Thoracic aorta (tissue), 2 donors: Measurements from ENCODE around the gene SUSD5. TPM values are rescaled to one million over a fixed set of nuclear protein-coding genes. Genes with fewer than 3 reads are reported as not detected.

Source experiments
- ATAC-seq: fragments of 150-250 bp; one replicate; pipeline ENCODE4 v1.8.0; 2017; ENCODE audit warnings: low read depth; ENCODE audit not compliant: insufficient number of reproducible peaks, low FRiP score
- DNase-seq: peaks from one replicate; pipeline ENCODE4 v3.0.0-alpha.2; 2020; ENCODE audit warnings: low spot score
- H3K27ac ChIP-seq, 2 donors: fragments of 200-600 bp; sonication (generic); 1 replicate in 1 of 2; 2 replicates in 1 of 2; pipeline ENCODE4 v1.5.1; 2016; ENCODE audit warnings: mild to moderate bottlenecking in 2 of 2, moderate library complexity in 2 of 2
- H3K27me3 ChIP-seq: fragments of 200-600 bp; sonication (generic); replicated peaks from 2 replicates; pipeline ENCODE4 v1.6.0; 2016; ENCODE audit warnings: mild to moderate bottlenecking; ENCODE audit not compliant: insufficient read depth
- H3K36me3 ChIP-seq: fragments of 200-600 bp; sonication (generic); one replicate; pipeline ENCODE4 v1.5.1; 2016
- H3K4me1 ChIP-seq, 2 donors: fragments of 200-600 bp; sonication (generic); 1 replicate in 1 of 2; 2 replicates in 1 of 2; pipeline versions ENCODE4 v1.5.1 to v1.6.0; 2016; ENCODE audit warnings: low read depth in 2 of 2, mild to moderate bottlenecking in 1 of 2; ENCODE audit not compliant: control insufficient read depth in 1 of 2
- H3K4me3 ChIP-seq: fragments of 200-600 bp; sonication (generic); 2 replicates; pipeline ENCODE4 v1.5.1; 2016; ENCODE audit warnings: mild to moderate bottlenecking
- H3K9me3 ChIP-seq: fragments of 200-600 bp; sonication (generic); 2 replicates; pipeline ENCODE4 v1.5.1; 2016
- total RNA-seq, 2 donors: library from RNA; depleted of rRNA; stranded (reverse); fragments of >200 nt; gene quantifications; one replicate each; pipeline versions ENCODE4 v1.1.0 to v1.2.3, GENCODE V29; 2016
- TF ChIP-seq, protein P1 (sequence below): fragments of 200-600 bp; sonication (generic); IDR thresholded peaks from one replicate; pipeline ENCODE4 v1.5.1; 2019; ENCODE audit warnings: antibody characterized with exemption

SUSD5 gene
- total RNA-seq, 2 donors from 2014 or later, result 259 to 273 TPM

DNA sequence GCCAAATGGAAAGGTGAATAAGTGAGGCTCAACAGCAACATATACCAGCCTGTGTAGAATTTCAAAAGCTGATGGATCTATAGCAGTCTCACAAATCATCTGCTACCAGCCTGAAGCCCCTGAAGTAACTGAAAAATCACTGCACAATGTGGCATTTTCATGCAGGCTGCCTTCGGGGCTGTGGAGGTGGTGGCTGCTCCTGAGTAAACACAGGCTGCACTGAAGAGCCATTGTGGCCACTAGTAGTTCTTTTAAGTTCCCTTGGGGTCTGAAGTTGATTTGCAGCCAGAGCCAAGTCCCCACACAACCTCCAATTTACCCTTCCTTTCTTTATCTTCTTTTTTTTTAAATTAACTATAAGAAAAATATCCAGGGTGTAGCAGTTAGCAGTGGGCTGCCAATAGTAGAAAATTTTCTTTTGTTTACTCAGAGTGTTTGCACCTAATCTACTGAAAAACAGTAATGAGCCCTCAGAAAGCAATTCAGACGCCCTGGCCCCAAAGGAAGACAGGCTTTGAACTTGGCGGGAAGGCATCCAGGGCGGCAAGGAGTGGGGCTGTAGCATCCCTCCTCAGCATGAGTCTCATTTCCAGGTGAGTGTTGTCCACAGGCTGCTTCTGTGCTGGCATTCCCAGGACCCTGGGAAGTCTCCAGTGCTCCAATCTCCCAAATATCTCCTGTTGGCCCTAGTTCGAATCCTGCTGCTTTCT, 13.3 kb upstream of the SUSD5 start:
- Histone ChIP-seq H3K27ac (no peak overlapping the region), H3K4me3 (no peak overlapping the region), H3K36me3 (no peaks in the 10 kb centered on the region), H3K4me1 (no peaks in the 10 kb centered on the region), H3K27me3 (no peaks in the 10 kb centered on the region), H3K9me3 (no peaks in the 10 kb centered on the region)
- ATAC-seq, result no peak
- TF ChIP-seq, protein P1, sequence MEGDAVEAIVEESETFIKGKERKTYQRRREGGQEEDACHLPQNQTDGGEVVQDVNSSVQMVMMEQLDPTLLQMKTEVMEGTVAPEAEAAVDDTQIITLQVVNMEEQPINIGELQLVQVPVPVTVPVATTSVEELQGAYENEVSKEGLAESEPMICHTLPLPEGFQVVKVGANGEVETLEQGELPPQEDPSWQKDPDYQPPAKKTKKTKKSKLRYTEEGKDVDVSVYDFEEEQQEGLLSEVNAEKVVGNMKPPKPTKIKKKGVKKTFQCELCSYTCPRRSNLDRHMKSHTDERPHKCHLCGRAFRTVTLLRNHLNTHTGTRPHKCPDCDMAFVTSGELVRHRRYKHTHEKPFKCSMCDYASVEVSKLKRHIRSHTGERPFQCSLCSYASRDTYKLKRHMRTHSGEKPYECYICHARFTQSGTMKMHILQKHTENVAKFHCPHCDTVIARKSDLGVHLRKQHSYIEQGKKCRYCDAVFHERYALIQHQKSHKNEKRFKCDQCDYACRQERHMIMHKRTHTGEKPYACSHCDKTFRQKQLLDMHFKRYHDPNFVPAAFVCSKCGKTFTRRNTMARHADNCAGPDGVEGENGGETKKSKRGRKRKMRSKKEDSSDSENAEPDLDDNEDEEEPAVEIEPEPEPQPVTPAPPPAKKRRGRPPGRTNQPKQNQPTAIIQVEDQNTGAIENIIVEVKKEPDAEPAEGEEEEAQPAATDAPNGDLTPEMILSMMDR, result no peak
- DNase-seq, result no peak

DNA sequence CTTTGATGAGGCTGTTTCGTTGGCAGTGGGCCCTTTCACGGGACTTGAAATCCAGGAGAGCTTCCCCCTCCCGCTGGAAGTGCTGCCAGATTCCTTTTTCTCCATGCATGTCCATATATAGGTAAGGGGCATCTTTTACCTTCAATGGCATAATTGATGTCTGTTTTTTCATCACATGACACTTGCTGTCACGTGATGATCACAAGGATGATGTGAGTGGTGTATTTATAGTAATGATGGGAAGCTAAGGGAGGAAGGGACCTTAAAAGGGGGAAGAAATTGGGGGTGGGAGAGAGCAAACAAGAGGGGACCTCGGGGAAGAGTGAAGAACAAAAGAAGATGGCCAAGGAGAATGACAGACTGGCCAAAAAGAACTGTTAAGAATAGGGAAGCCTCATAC, 11.3 kb upstream of the SUSD5 start:
- no peak for ATAC-seq
- Histone ChIP-seq H3K27ac (no peak overlapping the region), H3K36me3 (no peaks in the 10 kb centered on the region), H3K27me3 (no peaks in the 10 kb centered on the region), H3K4me1 (no peaks in the 10 kb centered on the region), H3K9me3 (no peaks in the 10 kb centered on the region), H3K4me3 (no peak overlapping the region)
- TF ChIP-seq, protein P1, result no peak
- DNase-seq, result no peak

DNA sequence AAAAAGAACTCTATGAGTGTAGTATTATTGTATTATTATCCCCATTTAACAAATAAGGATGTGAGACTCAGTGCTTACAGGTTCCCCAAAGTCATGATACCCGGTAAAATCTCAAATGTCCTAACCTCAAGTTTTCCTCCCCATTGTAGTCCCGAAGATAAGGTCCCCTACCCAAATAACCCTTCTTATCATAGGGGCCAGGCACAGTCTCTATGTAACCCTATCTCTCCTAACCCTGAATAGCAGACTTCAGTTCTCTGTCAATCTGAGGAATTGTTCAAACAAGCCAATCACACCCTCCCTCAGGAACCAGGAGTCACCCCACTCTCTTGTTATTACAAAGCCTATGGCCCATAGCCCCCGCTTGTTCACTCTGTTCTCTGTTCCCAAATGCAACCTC, 10.5 kb upstream of the SUSD5 start:
- Histone ChIP-seq H3K27me3 (no peaks in the 10 kb centered on the region), H3K27ac (no peak overlapping the region), H3K4me1 (no peaks in the 10 kb centered on the region), H3K9me3 (no peaks in the 10 kb centered on the region), H3K4me3 (no peak overlapping the region), H3K36me3 (no peaks in the 10 kb centered on the region)
- no peak for DNase-seq
- no peak for ATAC-seq
- TF ChIP-seq, protein P1, result no peak

DNA sequence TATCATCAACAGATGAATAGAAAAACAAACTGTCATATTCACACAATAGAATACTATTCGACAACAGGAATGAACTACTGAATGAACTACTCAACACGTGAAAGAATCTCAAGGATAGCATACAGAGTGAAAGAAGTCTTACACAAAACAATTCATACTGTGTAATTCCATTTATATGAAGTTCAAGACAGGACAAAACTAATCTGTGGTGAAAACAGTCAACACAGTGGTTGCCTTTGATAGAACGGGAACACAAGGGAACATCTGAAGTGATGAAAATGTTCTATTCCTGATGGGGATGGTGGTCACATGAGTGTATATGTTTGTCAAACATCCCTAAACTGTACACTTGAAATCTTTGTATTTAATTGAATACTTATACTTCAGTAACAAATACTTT, 2.6 kb upstream of the SUSD5 start:
- H3K27me3 ChIP-seq, result no peaks in the 10 kb centered on the region
- H3K9me3 ChIP-seq, result no peaks in the 10 kb centered on the region
- H3K36me3 ChIP-seq, result no peaks in the 10 kb centered on the region
- H3K27ac ChIP-seq, result no peak overlapping the region
- DNase-seq (no peak), ATAC-seq (no peak)
- H3K4me1 ChIP-seq, result peaks cover 3 to 16% of the 10 kb centered on the region in 2 donors
- TF ChIP-seq, protein P1, result no peak
- H3K4me3 ChIP-seq, result no peak overlapping the region

DNA sequence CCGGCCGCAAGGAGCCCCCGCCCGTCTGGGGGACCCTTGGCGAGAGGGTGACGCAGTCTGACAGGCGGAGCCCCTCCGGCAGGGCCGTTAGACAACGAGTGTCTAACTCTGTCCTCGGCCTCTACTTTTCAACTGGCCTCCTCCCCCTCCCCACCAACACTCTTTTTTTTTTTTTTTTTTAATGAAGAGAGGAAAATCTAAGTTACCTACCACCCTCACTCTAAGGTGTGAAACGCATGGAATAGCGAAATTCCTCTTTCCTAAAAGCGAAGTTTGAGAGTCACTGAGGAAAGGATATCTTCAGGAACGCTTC, 521 bp upstream of the SUSD5 start:
- DNase-seq (no peak), ATAC-seq (no peak)
- Histone ChIP-seq H3K27me3 (no peaks in the 10 kb centered on the region), H3K36me3 (no peaks in the 10 kb centered on the region), H3K9me3 (no peaks in the 10 kb centered on the region), H3K27ac (peak overlapping the region; percentile 92 to 94), H3K4me1 (peaks cover 6 to 31% of the 10 kb centered on the region in 2 donors), H3K4me3 (peak overlapping the region; percentile 74)
- TF ChIP-seq, protein P1, result no peak
